Measurements from ENCODE around the gene REEP5.
A peak's percentile ranks its signal among the peaks of the same experiment; 100 is the strongest.

The REEP5 gene

GRCh38 chr5:112933105-112933504, 11.1 kb upstream of the REEP5 start:
- Histone ChIP-seq H3K9ac (ENCODE audit: low read depth, low read length, poor library complexity, severe bottlenecking) (no peak overlapping the region), H3K9me2 (replicated peaks; ENCODE audit: low read depth, low read length) (no peaks in the 10 kb centered on the region), H3K4me2 (ENCODE audit: low read depth, low read length, poor library complexity, severe bottlenecking) (no peak overlapping the region), H3K27me3 (ENCODE audit: insufficient read depth, low read length, poor library complexity, severe bottlenecking) (no peaks in the 10 kb centered on the region), H3K4me3 (ENCODE audit: low read length, poor library complexity, severe bottlenecking) (no peak overlapping the region), H3K79me2 (ENCODE audit: insufficient read depth, low read length) (no peaks in the 10 kb centered on the region), H3F3A (ENCODE audit: low read depth) (peaks cover 5% of the 10 kb centered on the region; the same call in 1 of the 2 replicates), H3K36me3 (ENCODE audit: insufficient read depth, low read length) (no peaks in the 10 kb centered on the region), H4K20me1 (ENCODE audit: insufficient read depth, low read length, poor library complexity, severe bottlenecking) (no peaks in the 10 kb centered on the region), H3K9me3 (ENCODE audit: insufficient read depth, low read depth, low read length) (no peaks in the 10 kb centered on the region), H2AFZ (ENCODE audit: low read length) (no peak overlapping the region), H3K4me1 (ENCODE audit: insufficient read depth, low read length, poor library complexity, severe bottlenecking) (peaks cover 15% of the 10 kb centered on the region)
- TF ChIP-seq CTCF (conservative IDR thresholded peaks at IDR 0.05; ENCODE audit: low read length) (no peak), EZH2phosphoT487 (IDR thresholded peaks at IDR 0.05; ENCODE audit: borderline replicate concordance) (no peak)

- Histone ChIP-seq H2AFZ (ENCODE audit: low read length) (no peak overlapping the region), H3K4me3 (ENCODE audit: low read length, poor library complexity, severe bottlenecking) (no peak overlapping the region), H4K20me1 (ENCODE audit: insufficient read depth, low read length, poor library complexity, severe bottlenecking) (no peaks in the 10 kb centered on the region), H3K79me2 (ENCODE audit: insufficient read depth, low read length) (no peaks in the 10 kb centered on the region), H3K36me3 (ENCODE audit: insufficient read depth, low read length) (no peaks in the 10 kb centered on the region), H3K4me1 (ENCODE audit: insufficient read depth, low read length, poor library complexity, severe bottlenecking) (peaks cover 15% of the 10 kb centered on the region), H3K9ac (ENCODE audit: low read depth, low read length, poor library complexity, severe bottlenecking) (no peak overlapping the region), H3F3A (ENCODE audit: low read depth) (peaks cover 5% of the 10 kb centered on the region; the same call in 1 of the 2 replicates), H3K9me3 (ENCODE audit: insufficient read depth, low read depth, low read length) (no peaks in the 10 kb centered on the region), H3K4me2 (ENCODE audit: low read depth, low read length, poor library complexity, severe bottlenecking) (no peak overlapping the region), H3K27me3 (ENCODE audit: insufficient read depth, low read length, poor library complexity, severe bottlenecking) (no peaks in the 10 kb centered on the region), H3K9me2 (replicated peaks; ENCODE audit: low read depth, low read length) (no peaks in the 10 kb centered on the region)
- no peak for TF ChIP-seq CTCF (conservative IDR thresholded peaks at IDR 0.05; ENCODE audit: low read length)
- no peak for TF ChIP-seq EZH2phosphoT487 (IDR thresholded peaks at IDR 0.05; ENCODE audit: borderline replicate concordance)
Measured at GRCh38 chr5:112931473-112931872, 9.4 kb upstream of the REEP5 start.

- Histone ChIP-seq H4K20me1 (ENCODE audit: insufficient read depth, low read length, poor library complexity, severe bottlenecking) (no peaks in the 10 kb centered on the region), H3K9me2 (replicated peaks; ENCODE audit: low read depth, low read length) (no peaks in the 10 kb centered on the region), H3K79me2 (ENCODE audit: insufficient read depth, low read length) (no peaks in the 10 kb centered on the region), H3F3A (ENCODE audit: low read depth) (peaks cover 5% of the 10 kb centered on the region; the same call in 1 of the 2 replicates), H3K4me1 (ENCODE audit: insufficient read depth, low read length, poor library complexity, severe bottlenecking) (peaks cover 15% of the 10 kb centered on the region), H3K36me3 (ENCODE audit: insufficient read depth, low read length) (no peaks in the 10 kb centered on the region), H3K9me3 (ENCODE audit: insufficient read depth, low read depth, low read length) (no peaks in the 10 kb centered on the region), H2AFZ (ENCODE audit: low read length) (no peak overlapping the region), H3K4me2 (ENCODE audit: low read depth, low read length, poor library complexity, severe bottlenecking) (peak overlapping the region; percentile 54), H3K4me3 (ENCODE audit: low read length, poor library complexity, severe bottlenecking) (no peak overlapping the region), H3K27me3 (ENCODE audit: insufficient read depth, low read length, poor library complexity, severe bottlenecking) (no peaks in the 10 kb centered on the region), H3K9ac (ENCODE audit: low read depth, low read length, poor library complexity, severe bottlenecking) (no peak overlapping the region)
- TF ChIP-seq CTCF (conservative IDR thresholded peaks at IDR 0.05; ENCODE audit: low read length): no peak
- no peak for TF ChIP-seq EZH2phosphoT487 (IDR thresholded peaks at IDR 0.05; ENCODE audit: borderline replicate concordance)
Measured at GRCh38 chr5:112930082-112930344, 8.0 kb upstream of the REEP5 start.
